ENCODE measurements around the gene C11orf68. TPM values are rescaled to one million over a fixed set of nuclear protein-coding genes. Genes with fewer than 3 reads are reported as not detected.

C11orf68 gene
- total RNA-seq, 4 donors from 2014 or later = 11.5 to 53.0 (median 29.7) TPM

DNA sequence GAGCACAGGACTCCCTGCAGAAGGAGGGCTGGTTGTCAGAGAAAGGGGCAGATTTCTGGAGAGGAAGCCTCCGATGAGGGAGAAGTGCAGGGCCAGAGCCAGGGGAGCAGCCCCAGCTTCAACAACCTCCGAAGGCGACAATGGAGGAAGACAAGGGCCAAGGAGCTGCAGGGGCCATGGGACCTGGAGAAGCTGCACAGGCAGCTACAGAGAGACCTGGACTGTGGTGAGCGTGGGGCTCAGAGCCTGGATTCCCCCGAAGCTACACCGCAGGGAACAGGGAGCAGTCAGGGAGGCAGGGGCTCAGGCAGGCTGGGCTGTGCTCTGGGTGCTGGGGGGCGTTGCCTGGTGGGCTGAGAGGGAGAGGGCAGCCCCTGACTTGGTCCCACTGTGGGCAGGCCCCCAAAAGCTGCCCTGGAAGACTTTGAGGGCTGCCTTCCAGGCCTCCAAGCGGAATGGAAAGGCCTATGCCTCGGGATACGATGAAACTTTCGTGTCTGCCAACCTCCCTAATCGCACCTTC is 28.8 kb upstream of the C11orf68 start:
- Histone ChIP-seq H3K9me3 (no peaks in the 10 kb centered on the region), H3K4me3 (no peak overlapping the region), H3K27ac (no peak overlapping the region), H3K36me3 (no peaks in the 10 kb centered on the region), H3K27me3 (no peaks in the 10 kb centered on the region), H3K4me1 (no peaks in the 10 kb centered on the region)
- TF ChIP-seq CTCF (IDR thresholded peaks at IDR 0.05) (no peak), POLR2A (IDR thresholded peaks at IDR 0.05) (no peak)
- intact Hi-C loops (cut with DNase I; ENCODE audit: low total_unique reads) = no loop called here
- no peak for DNase-seq

- Histone ChIP-seq H3K9me3 (no peaks in the 10 kb centered on the region), H3K4me1 (no peaks in the 10 kb centered on the region), H3K36me3 (no peaks in the 10 kb centered on the region), H3K4me3 (no peak overlapping the region), H3K27ac (no peak overlapping the region), H3K27me3 (no peaks in the 10 kb centered on the region)
- intact Hi-C loops (cut with DNase I; ENCODE audit: low total_unique reads) = no loop called here
- no peak for TF ChIP-seq CTCF (IDR thresholded peaks at IDR 0.05)
- TF ChIP-seq POLR2A (IDR thresholded peaks at IDR 0.05) = no peak
- DNase-seq = no peak
Measured at GRCh38 chr11:65947133-65947532, 28.3 kb upstream of the C11orf68 start.

DNA sequence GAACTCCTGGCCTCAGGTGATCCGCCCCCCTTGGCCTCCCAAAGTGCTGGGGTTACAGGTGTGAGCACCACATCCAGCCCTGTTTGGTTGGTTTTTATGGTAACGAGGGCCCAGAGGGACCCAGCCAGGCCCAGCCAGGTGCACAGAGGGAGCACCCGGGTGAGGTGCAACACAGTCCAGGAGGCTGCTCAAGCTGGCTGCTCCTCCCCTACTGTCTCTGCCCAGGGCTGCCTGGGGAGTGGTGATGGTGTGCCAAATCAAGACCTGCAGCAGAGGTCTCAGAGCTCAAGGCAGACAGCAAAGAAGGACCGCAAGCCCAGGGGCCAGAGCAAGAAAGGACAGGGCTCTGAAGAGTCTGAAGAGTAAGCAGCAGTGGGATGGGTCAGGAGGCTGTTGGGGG is 27.8 kb upstream of the C11orf68 start:
- DNase-seq = no peak
- no peak overlapping the region for H3K4me3 ChIP-seq
- H3K27ac ChIP-seq = no peak overlapping the region
- intact Hi-C loops (cut with DNase I; ENCODE audit: low total_unique reads) = no loop called here
- no peaks in the 10 kb centered on the region for H3K36me3 ChIP-seq
- TF ChIP-seq POLR2A (IDR thresholded peaks at IDR 0.05) = no peak
- TF ChIP-seq CTCF (IDR thresholded peaks at IDR 0.05) = no peak
- H3K9me3 ChIP-seq = no peaks in the 10 kb centered on the region
- H3K27me3 ChIP-seq = no peaks in the 10 kb centered on the region
- H3K4me1 ChIP-seq = no peaks in the 10 kb centered on the region

DNA sequence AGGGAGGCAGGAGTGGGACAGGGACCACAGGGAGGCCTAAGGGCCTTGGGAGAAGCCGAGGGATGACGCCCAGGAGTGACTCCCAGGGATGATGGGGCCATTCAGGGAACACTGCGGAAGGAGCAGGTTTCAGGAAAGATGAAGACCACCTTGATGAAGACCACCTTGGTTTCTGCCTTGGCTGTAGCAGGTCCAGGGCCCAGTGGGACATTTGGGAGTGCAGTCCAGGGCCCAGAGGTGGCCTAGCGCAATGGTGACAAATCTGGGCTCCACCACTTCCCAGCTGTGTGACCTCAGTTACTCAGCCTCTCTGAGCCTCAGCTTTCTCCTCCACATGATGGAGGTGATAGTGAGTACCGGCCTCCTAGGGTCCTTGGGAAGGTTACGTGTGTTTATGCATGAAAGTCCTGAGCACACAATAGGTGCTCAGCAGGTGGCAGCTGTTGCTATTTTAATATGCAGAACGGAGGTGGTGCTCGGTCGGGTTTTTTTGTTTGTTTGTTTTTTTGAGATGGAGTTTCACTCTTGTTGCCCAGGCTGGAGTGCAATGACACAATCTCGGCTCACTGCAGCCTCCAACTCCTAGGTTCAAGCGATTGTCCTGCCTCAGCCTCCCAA is 27.2 kb upstream of the C11orf68 start:
- no peak for TF ChIP-seq CTCF (IDR thresholded peaks at IDR 0.05)
- no peak for TF ChIP-seq POLR2A (IDR thresholded peaks at IDR 0.05)
- intact Hi-C loops (cut with DNase I; ENCODE audit: low total_unique reads) = no loop called here
- no peak for DNase-seq
- H3K36me3 ChIP-seq = no peaks in the 10 kb centered on the region
- H3K9me3 ChIP-seq = no peaks in the 10 kb centered on the region
- no peak overlapping the region for H3K27ac ChIP-seq
- H3K27me3 ChIP-seq = no peaks in the 10 kb centered on the region
- no peak overlapping the region for H3K4me3 ChIP-seq
- no peaks in the 10 kb centered on the region for H3K4me1 ChIP-seq

DNA sequence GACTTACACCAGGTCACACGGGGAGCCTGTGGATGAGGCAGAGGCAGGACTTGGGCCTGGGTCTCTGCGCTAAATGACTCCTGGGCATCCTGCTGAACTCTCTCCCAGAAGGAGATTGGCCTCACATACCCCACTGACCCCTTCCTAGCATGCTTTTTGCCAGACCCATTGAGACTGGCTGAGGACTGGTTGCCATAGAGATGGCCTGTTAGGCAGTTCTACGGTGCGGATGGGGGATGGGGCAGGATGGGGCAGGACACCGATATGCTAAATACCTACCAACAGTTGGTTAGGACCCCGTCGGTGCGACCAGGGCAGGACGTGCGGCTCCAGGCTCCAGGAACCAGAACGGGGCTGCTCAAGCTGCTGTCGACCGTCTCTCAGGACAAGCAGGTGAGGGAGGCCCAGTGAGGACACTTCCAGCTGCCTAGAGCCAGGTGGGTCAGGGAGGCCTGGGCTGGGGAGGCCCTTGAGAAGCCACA is 26.6 kb upstream of the C11orf68 start, which contains the start of gene TSGA10IP:
TSGA10IP (plus strand) TSS at position 51 of the 482 bp plus-strand sequence; CDS start at position 247, 196 bp downstream.
- DNase-seq = no peak
- H3K36me3 ChIP-seq = no peaks in the 10 kb centered on the region
- H3K27me3 ChIP-seq = no peaks in the 10 kb centered on the region
- H3K4me1 ChIP-seq = no peaks in the 10 kb centered on the region
- no peaks in the 10 kb centered on the region for H3K9me3 ChIP-seq
- intact Hi-C loops (cut with DNase I; ENCODE audit: low total_unique reads) = no loop called here
- H3K4me3 ChIP-seq = no peak within 1 kb of the TSS
- no peak within 1 kb of the TSS for H3K27ac ChIP-seq
- no peak for TF ChIP-seq POLR2A (IDR thresholded peaks at IDR 0.05)
- TF ChIP-seq CTCF (IDR thresholded peaks at IDR 0.05) = no peak

Measured in uterus (tissue), 4 donors.